ENCODE results near the gene KLHL2.

KLHL2 gene

GRCh38 chr4:165288226-165288625, 80.9 kb downstream of the KLHL2 start:
- in situ Hi-C loops (cut with MboI; ENCODE audit: low sequenced_read_pairs): no loop called here

DNA sequence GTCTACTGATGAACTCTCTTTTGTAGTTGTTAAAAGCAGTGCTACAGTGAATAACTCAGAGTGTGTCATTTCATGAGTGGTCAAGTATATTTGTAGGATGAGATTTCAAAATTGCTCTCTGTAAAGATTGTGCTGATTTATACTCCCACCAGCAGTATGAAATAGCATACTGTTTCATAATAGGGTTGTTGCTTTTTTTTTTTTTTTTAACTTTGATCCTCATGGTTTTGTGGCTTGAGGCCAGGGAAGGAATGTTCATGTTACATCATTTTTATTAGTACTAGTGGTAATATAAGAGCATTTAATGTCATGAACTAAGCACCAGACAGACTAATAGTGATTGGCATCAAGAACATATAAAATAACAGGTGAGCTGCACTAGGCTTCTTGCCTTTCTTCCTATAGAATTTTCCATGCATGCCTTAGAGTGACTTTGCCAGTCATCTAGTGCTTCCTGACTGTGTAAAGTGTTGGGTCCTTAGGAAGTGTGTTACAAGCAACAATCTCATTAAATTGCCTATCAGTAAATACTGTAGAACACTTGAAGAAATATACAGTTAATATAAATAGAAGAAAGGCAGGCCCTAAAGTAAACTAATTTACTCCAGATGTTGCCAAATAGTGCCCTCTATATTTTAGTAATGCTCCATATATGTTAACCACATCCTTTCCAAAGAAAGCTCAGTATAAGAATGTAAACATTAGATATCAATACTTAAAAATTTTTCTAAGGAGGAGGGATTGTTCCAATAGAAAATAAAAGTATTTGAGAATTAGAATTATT, 81.5 kb downstream of the KLHL2 start:
- in situ Hi-C loops (cut with MboI; ENCODE audit: low sequenced_read_pairs): no loop called here

- in situ Hi-C loops (cut with MboI; ENCODE audit: low sequenced_read_pairs): no loop called here
Observed at GRCh38 chr4:165289423-165289785, 82.0 kb downstream of the KLHL2 start.

DNA sequence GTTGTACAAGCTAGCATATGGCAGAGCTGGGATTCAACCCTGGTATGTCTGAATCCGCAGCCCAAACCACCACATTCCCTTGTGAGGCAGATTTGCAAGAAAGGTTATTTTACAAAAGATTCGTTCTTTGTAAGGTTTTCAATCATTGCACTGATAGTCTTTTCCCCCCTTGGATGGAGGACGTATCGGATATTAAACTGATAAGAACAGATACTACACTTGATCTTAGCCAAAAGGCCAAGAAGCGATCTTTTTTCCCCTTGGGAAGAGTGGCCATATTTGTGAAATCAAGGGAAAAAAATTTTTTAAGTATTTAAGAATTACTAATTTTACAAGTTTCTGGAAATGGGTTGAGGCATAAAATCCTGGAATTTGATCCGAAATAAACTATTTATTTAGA, 85.7 kb downstream of the KLHL2 start:
- in situ Hi-C loops (cut with MboI; ENCODE audit: low sequenced_read_pairs): no loop called here

GRCh38 chr4:165293927-165294649, 86.7 kb downstream of the KLHL2 start:
- in situ Hi-C loops (cut with MboI; ENCODE audit: low sequenced_read_pairs): no loop called here

DNA sequence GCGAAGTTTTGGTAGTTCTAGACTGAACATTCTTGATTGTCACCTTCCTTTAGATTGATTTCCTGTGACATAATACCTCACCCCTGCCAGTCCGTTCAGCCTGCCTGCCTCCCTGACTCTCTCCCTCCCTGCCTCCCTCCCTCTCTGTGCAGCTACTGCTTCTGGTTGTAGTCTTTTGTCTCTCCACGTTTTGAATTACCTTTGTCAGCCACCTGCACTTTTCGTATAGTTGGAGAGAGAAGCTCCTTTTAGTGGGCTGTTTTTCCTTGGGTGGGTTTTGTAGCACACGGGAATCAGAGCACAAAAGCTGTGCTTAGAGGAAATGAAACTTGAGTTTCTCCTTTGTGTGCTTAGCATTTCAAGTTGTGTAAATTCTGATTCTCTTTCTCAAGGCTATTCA, 87.5 kb downstream of the KLHL2 start:
- in situ Hi-C loops (cut with MboI; ENCODE audit: low sequenced_read_pairs): no loop called here

DNA sequence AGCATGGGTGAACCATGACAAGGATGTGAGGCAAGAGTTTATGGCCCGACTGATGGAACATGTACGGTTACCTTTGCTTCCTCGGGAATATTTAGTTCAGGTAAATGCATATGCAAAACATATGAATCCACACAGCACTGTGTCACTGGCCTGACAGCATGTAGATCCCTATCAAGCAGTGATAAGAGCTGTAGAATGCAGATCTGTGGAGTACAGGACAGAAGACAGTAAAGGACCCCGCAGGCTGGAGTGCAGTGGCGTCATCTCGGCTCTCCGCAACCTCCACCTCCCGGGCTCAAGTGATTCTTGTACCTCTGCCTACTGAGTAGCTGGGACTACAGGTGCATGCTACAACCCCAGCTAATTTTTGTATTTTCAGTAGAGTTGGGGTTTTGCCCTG, 90.3 kb downstream of the KLHL2 start:
- in situ Hi-C loops (cut with MboI; ENCODE audit: low sequenced_read_pairs): no loop called here

DNA sequence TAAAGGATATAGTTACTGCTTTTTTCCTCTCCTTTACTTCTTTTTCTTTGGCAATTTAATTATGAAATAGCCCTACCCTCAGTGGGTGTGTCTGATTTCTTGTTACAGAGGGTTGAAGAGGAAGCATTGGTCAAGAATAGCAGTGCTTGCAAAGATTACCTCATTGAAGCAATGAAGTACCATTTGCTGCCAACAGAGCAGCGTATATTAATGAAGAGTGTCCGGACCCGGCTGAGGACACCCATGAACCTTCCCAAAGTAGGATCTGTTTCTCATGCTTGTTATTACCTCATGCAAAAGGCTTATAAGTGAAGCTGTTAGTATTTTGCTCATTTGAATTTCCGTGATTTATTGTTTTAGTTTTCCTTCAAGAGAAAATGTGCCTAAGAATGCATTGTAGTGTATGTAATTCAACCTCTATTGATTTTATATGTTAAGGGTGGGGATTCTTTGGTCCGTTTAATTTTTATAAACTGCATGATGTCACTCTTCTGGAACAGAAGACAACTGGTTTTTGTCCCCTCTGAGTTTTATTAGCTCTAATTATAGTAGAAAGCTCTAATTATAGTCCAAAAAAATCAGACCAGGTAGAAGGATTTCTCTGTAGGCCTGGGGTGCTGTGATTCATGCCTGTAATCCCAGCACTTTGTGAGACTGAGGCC, 92.2 kb downstream of the KLHL2 start:
- in situ Hi-C loops (cut with MboI; ENCODE audit: low sequenced_read_pairs): no loop called here

DNA sequence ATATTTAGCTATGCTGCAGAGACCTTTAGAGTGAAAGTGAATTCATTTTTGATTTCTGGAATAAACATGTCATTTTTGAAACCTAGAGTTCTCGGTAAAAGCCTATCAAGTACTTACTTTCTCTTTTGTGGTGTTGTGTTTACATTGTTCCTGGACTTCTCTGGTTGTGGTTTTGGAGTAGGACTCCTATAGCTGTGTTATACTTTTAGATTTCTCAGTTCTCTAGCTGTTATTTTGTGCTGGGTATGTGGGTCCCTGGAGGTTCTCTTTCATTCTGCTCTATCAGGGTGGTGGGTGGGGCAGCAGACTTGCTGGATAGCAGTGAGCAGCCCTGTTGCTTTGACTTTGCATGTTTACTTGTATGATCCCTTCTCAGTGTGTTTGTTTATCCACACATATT, 94.5 kb downstream of the KLHL2 start:
- in situ Hi-C loops (cut with MboI; ENCODE audit: low sequenced_read_pairs): no loop called here

GRCh38 chr4:165302658-165303057, 95.3 kb downstream of the KLHL2 start:
- in situ Hi-C loops (cut with MboI; ENCODE audit: low sequenced_read_pairs): no loop called here

- in situ Hi-C loops (cut with MboI; ENCODE audit: low sequenced_read_pairs): no loop called here
Observed at GRCh38 chr4:165308166-165308565, 100.8 kb downstream of the KLHL2 start.

GRCh38 chr4:165308606-165309005, 101.2 kb downstream of the KLHL2 start:
- in situ Hi-C loops (cut with MboI; ENCODE audit: low sequenced_read_pairs): no loop called here

- in situ Hi-C loops (cut with MboI; ENCODE audit: low sequenced_read_pairs): no loop called here
Observed at GRCh38 chr4:165309456-165309855, 102.1 kb downstream of the KLHL2 start.

- in situ Hi-C loops (cut with MboI; ENCODE audit: low sequenced_read_pairs): no loop called here
Observed at GRCh38 chr4:165312506-165312905, 105.1 kb downstream of the KLHL2 start.

DNA sequence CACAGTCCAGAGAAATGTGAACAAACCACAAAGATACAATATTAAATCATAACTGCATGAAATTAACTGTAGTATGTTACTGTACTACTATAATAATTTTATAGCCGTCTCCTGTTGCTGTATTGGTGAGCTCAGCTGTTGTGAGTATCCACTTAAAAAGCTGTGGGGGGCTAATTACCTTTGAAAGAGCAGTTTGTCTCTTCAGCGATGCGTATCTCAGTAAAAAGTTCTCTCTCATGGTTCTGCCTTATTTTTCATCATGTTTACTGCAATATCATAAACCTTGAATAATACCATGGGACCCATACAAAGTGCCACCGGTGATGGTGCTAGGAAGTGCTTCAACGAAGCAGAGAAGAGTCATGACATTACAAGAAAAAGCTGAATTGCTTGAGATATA, 111.7 kb downstream of the KLHL2 start:
- in situ Hi-C loops (cut with MboI; ENCODE audit: low sequenced_read_pairs): no loop called here

DNA sequence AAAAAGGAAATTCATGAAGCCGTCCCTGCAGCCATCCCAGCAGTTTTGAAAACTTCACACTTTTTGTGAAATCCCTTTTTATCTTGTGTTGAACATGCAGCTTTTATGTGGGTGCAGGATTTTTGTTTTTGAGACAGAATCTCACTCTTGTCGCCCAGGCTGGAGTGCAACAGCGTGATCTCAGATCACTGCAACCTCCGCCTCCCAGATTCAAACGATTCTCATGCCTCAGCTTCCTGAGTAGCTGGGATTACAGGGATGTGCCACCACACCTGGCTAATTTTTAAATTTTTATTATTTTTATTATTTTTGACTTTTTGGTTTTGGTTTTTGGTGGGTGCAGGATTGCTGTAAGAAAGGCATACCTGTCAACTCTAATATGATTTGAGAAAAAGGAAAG, 112.1 kb downstream of the KLHL2 start:
- in situ Hi-C loops (cut with MboI; ENCODE audit: low sequenced_read_pairs): no loop called here

GRCh38 chr4:165324236-165324917, 117.0 kb downstream of the KLHL2 start:
- in situ Hi-C loops (cut with MboI; ENCODE audit: low sequenced_read_pairs): no loop called here

GRCh38 chr4:165324918-165325304, 117.5 kb downstream of the KLHL2 start:
- in situ Hi-C loops (cut with MboI; ENCODE audit: low sequenced_read_pairs): loop anchor here (25.0 kb wide), 1 partner anchor 188 kb away; no protein-coding TSS in a partner anchor

DNA sequence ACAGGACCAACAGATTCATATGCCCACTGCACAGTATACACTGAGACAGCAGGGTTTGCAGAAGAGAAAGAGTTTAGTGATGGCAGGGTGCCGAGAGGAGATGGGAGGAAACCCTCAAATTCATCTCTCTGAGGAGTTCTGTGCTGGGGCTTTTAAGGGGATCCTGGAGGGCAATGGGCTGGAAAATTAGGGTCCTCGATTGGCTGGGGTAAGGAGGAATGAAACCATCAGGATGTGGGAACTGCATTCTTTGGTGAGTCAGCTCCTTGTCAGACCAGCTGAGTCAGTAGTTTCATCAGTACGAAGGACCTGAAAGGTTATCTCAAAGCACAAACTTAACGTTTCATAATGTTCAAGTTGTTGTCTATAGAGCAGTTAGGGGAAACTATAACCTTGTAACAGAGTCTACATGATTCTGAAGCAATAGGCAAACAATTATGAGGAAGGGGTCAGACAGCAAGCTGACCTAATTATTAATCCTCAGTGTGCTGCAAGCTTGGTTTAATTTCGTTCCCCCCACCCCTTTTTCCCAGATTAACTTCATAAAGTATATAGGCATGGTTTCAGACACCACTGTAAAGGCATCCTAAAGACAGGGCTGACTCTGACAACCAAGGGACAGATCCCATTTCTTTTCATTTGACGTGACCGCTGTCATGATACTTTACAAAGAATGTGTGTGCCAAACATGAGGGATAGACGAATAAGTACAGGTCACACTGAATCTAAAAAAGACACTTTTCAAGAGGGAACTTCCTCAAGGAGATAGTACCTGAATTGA, 118.6 kb downstream of the KLHL2 start:
- in situ Hi-C loops (cut with MboI; ENCODE audit: low sequenced_read_pairs): loop anchor here (25.0 kb wide), 1 partner anchor 189 kb away; no protein-coding TSS in a partner anchor

- in situ Hi-C loops (cut with MboI; ENCODE audit: low sequenced_read_pairs): loop anchor here (25.0 kb wide), 1 partner anchor 190 kb away; no protein-coding TSS in a partner anchor
Observed at GRCh38 chr4:165326831-165327210, 119.5 kb downstream of the KLHL2 start.

Data from HL-60/S4 treated with retinoic acid at 250 ng/mL for 4 days and 3 days (cell line).